Upper lobe of left lung (tissue), 4 donors: Measurements from ENCODE around the gene SUCO.

ENCODE experiments used
- CTCF ChIP-seq, 6 experiments: fragments of 450-650 bp in 4 of 6; fragments of 200-600 bp in 2 of 6; sonication (generic) in 2 of 6; IDR thresholded peaks; one replicate each; pipeline ENCODE4 v1.5.1; 2016 to 2019; ENCODE audit warnings: antibody characterized with exemption in 6 of 6
- POLR2A ChIP-seq, 4 donors: fragments of 450-650 bp; IDR thresholded peaks; one replicate each; pipeline ENCODE4 v1.5.1; 2016 to 2017; ENCODE audit warnings: antibody characterized with exemption in 4 of 4, mild to moderate bottlenecking in 2 of 4

- TF ChIP-seq POLR2A (IDR thresholded peaks at IDR 0.05) (no peak), CTCF (IDR thresholded peaks at IDR 0.05) (no peak)
Observed at GRCh38 chr1:172530000-172530399, 3.0 kb upstream of the SUCO start.
